HG03139 (cell line): ENCODE data around the gene ALG8.
A peak's percentile ranks its signal among the peaks of the same experiment; 100 is the strongest.
"Not testable (repeated sequence)": the region's sequence is repeated elsewhere in the genome, so short reads cannot be mapped to it uniquely, and the experiment has no call there.

ENCODE experiments used
- ATAC-seq: cut with Tn5 transposase; IDR thresholded peaks from one replicate; pipeline ENCODE4 v1.9.1; 2021; ENCODE audit not compliant: unreplicated experiment

ALG8 gene

GRCh38 chr11:78139422-78140391, at the start of gene ALG8:
Gene ALG8 (minus strand): TSS chr11:78139626. CDS start chr11:78139588, 38 bp downstream.
- peak; percentile 96 for ATAC-seq

DNA sequence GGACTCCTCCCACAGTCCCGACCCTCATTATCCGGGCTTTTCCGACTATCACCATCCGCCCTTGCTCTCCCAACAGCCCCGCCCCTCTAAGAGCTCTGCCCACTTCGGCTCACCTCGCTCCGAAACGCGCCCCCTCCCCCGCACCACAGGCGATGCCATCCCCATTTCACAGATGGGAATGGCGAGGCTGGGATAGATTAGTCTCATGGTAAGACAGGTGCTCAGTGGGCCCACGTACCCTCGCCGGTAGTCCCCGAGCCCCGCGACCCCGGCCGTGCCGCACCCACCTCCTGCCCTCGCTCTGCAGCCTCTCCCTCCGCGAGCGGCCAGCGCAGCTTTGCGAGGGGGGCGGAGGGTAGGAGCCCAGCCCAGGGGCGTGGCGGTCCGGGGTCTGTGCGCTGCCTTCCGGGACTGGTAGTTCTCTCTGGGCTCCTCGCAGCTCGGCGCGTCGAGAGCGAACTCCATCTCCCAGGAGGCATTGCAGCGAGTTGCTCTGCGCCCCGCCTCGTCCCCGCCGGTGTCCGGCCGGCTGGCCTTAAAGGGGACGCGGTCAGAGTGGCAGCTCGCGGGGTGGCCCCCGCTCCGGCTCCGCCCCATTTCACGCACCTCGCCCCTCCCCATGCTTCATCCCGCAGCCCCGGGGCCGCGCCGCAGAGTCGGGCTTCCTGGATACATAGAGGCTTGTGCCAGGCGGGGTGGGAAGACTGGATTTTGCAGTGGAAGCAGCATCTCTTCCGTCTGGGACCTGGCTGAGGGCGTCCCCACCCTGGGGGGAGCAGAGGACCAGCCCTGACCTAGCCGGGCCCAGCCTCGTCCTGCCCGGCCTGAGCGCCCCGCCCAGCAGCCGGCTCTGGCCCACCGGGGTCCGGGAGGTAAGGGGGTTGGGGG, 49.1 kb upstream of the ALG8 start, which contains the start of the genes KCTD21 and USP35:
Gene KCTD21, minus strand, starts transcription at position 341 of the 888 bp plus-strand sequence. CDS start 14,072 bp downstream, outside the sequence.
Gene USP35, plus strand, starts transcription at position 634 of the 888 bp plus-strand sequence. CDS start 7,327 bp downstream, outside the sequence.
- ATAC-seq = peak; percentile 96

DNA sequence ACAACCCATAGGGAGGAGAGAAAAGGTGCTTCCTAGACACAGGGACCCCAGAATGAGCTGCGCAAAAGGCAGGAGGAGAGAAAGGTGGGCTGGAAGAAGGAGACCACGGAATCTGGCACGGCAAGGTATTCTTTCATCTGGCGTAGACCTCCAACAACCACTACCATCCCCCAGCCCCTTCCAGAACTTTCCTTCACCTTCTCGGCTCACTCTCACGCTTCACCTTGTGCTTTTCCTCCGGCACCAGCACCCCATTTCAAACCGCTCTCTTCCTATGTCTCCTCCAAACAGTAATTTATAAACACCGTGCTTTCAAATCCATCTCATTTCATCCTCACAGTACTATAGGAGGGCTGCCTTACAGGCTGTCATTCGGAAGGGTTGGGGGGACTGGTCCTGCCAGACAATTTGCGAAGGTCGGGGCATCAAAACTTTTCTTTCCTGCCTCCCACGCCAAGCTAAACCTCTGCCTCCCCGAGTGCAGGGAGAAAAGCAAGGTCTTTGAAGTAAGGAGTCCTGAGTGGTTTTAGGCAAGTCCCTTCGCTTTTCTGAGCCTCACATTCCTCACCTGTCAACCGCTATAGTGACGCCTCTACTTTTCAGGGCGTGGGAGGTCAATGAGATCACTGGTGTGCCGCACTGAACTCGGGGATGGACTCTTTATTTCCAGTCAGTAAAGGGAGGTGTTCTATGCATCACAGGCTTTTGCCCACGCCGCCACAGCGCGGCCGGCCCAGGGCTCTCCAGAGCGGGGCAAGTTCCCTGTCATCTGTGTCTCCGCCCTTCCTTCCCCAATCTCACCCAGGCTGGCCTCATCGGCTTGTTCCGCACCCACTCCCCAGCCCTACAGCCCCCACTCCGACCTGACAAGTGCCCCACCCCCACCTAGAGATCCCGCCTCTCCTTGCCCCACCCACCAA, 48.2 kb upstream of the ALG8 start:
- peak; percentile 17 for ATAC-seq

DNA sequence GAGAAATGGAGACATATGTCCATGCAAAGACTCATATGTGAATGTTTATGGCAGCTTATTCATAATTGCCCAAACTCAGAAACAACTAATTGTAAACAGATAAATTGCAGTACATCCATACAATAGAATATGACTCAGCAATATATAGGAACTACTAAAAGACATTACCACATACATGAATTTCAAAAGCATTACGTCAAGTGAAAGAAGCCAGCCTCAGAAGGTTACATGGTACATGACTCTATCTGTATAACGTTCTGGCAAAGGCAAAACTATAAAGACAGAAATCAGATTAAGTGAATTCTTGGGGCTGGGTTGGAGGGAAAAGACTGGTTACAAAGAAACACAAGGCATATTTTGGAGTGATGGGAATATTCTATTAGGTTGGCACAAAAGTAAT, 41.8 kb upstream of the ALG8 start:
- ATAC-seq = no peak

DNA sequence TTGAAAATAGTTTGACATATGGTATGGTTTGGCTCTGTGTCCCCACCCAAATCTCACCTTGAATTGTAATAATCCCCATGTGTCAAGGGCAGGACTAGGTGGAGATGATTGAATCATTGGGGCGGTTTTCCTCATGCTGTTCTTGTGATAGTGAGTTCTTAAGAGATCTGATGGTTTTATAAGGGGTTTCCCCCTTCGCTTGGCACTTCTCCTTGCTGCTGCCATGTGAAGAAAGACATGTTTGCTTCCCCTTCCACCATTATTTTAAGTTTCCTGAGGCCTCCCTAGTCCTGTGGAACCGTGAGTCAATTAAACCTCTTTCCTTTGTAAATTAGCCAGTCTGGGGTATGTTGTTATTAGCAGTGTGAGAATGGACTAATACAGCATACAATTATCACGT, 41.3 kb upstream of the ALG8 start:
- no peak for ATAC-seq

- ATAC-seq = no peak
Observed at GRCh38 chr11:78179459-78180071, 40.1 kb upstream of the ALG8 start.

GRCh38 chr11:78177216-78177615, 37.8 kb upstream of the ALG8 start:
- no peak for ATAC-seq

GRCh38 chr11:78176605-78177141, 37.2 kb upstream of the ALG8 start:
- ATAC-seq = no peak

DNA sequence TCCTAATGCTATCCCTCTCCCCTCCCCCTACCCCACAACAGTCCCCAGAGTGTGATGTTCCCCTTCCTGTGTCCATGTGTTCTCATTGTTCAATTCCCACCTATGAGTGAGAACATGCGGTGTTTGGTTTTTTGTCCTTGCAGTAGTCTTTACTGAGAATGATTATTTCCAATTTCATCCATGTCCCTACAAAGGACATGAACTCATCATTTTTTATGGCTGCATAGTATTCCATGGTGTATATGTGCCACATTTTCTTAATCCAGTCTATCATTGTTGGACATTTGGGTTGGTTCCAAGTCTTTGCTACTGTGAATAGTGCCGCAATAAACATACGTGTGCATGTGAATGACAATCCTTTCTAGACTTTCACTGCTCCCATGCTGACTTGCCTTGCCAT, 36.4 kb upstream of the ALG8 start:
- ATAC-seq = not testable (repeated sequence)

- ATAC-seq = no peak
Observed at GRCh38 chr11:78171951-78172350, 32.5 kb upstream of the ALG8 start.

DNA sequence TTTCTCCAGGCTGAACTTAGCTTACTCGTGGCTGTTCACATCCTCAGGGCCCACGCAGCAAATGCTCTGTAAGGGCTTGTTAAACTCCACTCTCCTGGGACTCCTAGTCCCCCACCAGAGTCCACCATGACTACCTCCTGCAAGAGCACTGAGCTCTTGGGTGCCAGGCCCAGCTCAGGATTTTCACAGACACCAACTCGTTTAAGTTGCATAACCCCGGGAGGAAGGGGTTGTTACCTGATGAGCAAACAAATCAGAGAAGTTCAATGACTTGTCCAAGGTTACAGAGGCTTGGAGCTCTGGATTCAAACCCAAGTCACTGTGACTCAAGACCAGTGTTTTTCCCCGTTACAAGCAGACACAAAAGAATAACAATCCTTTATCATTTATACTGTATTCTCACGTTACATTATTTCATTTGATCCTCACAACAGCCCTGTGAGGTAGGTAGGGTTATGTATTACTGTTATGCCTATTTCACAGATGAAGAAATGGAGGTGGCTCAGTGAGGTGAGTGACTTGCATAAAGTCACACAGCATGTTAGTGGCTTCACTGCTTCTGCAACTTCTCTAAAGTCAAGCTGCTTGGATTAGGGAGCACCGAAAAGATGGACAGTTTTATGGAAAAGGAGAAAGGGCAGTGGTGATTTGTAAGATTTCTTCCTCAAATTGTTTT, 31.6 kb upstream of the ALG8 start:
- no peak for ATAC-seq

- no peak for ATAC-seq
Observed at GRCh38 chr11:78170413-78170812, 31.0 kb upstream of the ALG8 start.

- no peak for ATAC-seq
Observed at GRCh38 chr11:78168539-78169477, 29.4 kb upstream of the ALG8 start.

DNA sequence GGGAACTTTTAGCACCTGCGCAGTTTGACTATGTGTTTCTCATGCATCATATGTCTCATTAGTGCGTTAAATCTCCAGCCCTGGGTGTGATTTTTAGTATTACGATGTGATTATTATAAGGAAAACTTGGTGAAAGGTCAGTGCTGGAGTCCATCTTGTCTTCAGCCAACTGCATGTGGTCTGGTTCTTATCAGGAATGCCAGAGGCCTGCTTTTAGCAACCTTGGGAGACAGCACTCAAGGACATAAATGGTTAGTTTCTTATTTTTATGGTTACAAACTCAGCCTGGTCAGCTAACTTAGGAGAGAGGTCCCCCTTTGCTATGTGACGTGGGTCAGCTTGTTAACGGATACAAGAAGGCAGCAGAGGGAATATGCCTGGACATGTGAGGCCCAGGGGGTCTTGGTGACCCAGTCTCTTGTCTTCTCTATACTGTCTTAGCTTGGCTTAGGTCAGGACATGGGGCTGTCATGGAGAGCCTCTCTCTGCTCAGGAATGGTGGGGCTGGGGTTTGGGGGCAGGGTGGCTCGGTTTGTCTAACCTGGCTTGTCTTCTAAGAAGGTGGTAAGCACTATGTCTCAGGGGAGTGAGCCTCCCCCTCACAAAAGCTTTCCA, 27.5 kb upstream of the ALG8 start:
- no peak for ATAC-seq

GRCh38 chr11:78164471-78164870, 25.0 kb upstream of the ALG8 start:
- no peak for ATAC-seq

DNA sequence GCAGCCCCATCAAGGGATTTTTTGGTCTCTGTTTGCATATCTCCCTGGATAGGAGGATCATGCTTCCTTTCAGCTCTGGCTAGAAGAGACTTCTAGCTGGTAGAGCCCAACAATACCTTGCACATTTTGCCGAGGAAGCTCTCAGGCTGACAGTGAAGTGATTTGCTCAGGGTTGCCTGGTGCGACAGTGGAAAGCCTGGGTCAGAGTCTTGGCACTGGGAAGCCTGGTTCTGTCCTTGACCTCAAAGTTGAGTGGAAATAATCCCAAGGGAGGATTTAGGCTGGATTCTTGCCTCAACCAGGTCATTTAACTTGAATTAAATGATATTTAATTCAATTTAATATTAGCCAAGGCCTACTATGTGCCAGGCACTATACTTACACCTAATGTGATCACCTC, 24.4 kb upstream of the ALG8 start:
- no peak for ATAC-seq

GRCh38 chr11:78161962-78162371, 22.5 kb upstream of the ALG8 start:
- ATAC-seq = no peak

DNA sequence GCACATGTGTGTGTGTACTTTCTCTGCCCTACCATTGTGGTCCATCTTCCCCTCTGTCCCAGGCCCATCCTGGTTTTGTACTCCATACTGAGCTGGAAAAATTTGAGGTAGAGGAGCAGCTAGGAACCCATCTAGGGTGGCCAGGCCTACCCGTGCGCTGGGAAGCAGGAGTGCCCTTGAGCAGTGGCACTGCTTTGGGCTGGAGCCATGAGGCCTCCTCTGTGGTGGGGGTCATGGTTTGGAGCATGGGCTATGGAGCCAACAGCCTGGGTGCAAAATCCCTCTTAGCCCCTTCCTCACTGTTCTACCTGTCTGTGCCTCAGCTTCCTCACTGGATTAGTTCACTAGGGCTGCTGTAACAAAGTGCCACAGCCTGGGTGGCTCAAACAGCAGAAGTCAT, 21.9 kb upstream of the ALG8 start:
- ATAC-seq = no peak
